ENCODE measurements around the gene AOC1. TPM values are rescaled to one million over a fixed set of nuclear protein-coding genes. Genes with fewer than 3 reads are reported as not detected.

Gene AOC1
- total RNA-seq, 1 donor = not detected

- TF ChIP-seq, protein P1, sequence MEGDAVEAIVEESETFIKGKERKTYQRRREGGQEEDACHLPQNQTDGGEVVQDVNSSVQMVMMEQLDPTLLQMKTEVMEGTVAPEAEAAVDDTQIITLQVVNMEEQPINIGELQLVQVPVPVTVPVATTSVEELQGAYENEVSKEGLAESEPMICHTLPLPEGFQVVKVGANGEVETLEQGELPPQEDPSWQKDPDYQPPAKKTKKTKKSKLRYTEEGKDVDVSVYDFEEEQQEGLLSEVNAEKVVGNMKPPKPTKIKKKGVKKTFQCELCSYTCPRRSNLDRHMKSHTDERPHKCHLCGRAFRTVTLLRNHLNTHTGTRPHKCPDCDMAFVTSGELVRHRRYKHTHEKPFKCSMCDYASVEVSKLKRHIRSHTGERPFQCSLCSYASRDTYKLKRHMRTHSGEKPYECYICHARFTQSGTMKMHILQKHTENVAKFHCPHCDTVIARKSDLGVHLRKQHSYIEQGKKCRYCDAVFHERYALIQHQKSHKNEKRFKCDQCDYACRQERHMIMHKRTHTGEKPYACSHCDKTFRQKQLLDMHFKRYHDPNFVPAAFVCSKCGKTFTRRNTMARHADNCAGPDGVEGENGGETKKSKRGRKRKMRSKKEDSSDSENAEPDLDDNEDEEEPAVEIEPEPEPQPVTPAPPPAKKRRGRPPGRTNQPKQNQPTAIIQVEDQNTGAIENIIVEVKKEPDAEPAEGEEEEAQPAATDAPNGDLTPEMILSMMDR (IDR thresholded peaks at IDR 0.05; ENCODE audit: extremely low read depth, low read depth, low read length) = no peak
- no peak overlapping the region for H3K4me2 ChIP-seq (ENCODE audit: insufficient read depth, low read length)
Measured at GRCh38 chr7:150851492-150852370, 586 bp upstream of the AOC1 start.

DNA sequence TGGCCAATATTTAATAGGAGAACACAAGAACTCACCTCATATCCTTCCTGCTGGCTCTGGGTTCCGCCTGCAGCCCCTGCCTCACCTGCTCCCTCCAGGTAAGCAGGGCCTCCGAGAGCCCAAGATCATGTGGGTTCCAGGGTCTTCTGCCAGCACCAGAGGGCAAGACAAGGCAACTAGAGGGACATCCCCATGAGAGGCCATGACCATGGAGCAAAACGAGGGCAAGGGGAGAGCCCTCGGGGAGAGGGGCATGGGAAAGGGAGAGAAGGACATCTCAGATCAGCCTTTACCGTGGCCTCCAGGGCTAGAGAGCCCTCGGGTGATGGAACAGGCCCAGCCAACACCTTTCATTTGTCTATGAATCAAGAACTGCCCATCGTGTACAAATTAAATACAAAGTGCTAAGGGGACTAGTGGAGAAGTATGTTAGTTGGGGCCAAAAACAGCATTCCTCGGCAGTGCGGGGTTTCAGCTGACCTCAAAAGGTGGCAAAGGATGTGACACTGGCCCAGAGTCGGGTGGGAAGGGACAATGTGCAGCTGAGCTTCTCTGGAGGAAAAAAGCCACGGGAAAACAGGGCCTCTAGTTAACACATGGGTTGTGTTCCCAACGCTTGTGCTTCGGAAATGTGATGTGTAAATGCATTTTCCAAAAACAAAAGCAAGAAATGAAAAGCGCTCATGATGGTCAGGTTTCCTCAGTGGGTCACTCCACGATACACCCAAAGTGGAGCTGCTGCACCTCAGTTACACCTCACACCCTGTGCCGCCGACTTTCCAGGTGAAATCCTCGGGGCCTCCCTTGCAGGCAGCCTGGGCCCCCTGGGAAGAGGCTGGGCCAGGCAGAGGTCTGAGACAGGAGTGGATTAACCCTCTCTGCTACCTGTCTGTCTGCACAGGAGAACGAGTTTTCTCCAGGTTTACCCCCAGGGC lies 2.0 kb downstream of the AOC1 start:
- Histone ChIP-seq H3K27ac (ENCODE audit: low read depth, low read length) (no peak overlapping the region), H4K20me1 (ENCODE audit: insufficient read depth, low read length) (no peaks in the 10 kb centered on the region), H3K4me1 (ENCODE audit: insufficient read depth, low read length) (no peaks in the 10 kb centered on the region), H3K4me3 (ENCODE audit: insufficient read depth, low read length) (no peak overlapping the region), H2AFZ (ENCODE audit: low read length) (no peak overlapping the region), H3K4me2 (ENCODE audit: insufficient read depth, low read length) (no peak overlapping the region), H3K36me3 (ENCODE audit: insufficient read depth, low read length) (no peaks in the 10 kb centered on the region), H3K27me3 (ENCODE audit: insufficient read depth, low read length) (no peaks in the 10 kb centered on the region), H3K9me3 (ENCODE audit: low read depth, low read length) (no peaks in the 10 kb centered on the region), H3K79me2 (ENCODE audit: insufficient read depth, low read length) (no peaks in the 10 kb centered on the region)
- TF ChIP-seq, protein P1 (IDR thresholded peaks at IDR 0.05; ENCODE audit: extremely low read depth, low read depth, low read length) = no peak
- DNase-seq (ENCODE audit: insufficient read length, low spot score, missing footprints) = no peak

More at GRCh38 chr7:150851492-150852370, 586 bp upstream of the AOC1 start:
- DNase-seq (ENCODE audit: insufficient read length, low spot score, missing footprints) = no peak
- Histone ChIP-seq H3K27ac (ENCODE audit: low read depth, low read length) (no peak overlapping the region), H3K27me3 (ENCODE audit: insufficient read depth, low read length) (no peaks in the 10 kb centered on the region), H3K9me3 (ENCODE audit: low read depth, low read length) (no peaks in the 10 kb centered on the region), H3K4me1 (ENCODE audit: insufficient read depth, low read length) (no peaks in the 10 kb centered on the region), H3K36me3 (ENCODE audit: insufficient read depth, low read length) (no peaks in the 10 kb centered on the region), H2AFZ (ENCODE audit: low read length) (no peak overlapping the region), H3K4me3 (ENCODE audit: insufficient read depth, low read length) (no peak overlapping the region), H3K79me2 (ENCODE audit: insufficient read depth, low read length) (no peaks in the 10 kb centered on the region), H4K20me1 (ENCODE audit: insufficient read depth, low read length) (no peaks in the 10 kb centered on the region)

- Histone ChIP-seq H3K27me3 (ENCODE audit: insufficient read depth, low read length) (no peaks in the 10 kb centered on the region), H3K36me3 (ENCODE audit: insufficient read depth, low read length) (no peaks in the 10 kb centered on the region), H3K4me3 (ENCODE audit: insufficient read depth, low read length) (no peak overlapping the region), H3K79me2 (ENCODE audit: insufficient read depth, low read length) (no peaks in the 10 kb centered on the region), H3K4me1 (ENCODE audit: insufficient read depth, low read length) (no peaks in the 10 kb centered on the region), H4K20me1 (ENCODE audit: insufficient read depth, low read length) (no peaks in the 10 kb centered on the region), H3K4me2 (ENCODE audit: insufficient read depth, low read length) (no peak overlapping the region), H3K9me3 (ENCODE audit: low read depth, low read length) (no peaks in the 10 kb centered on the region), H3K27ac (ENCODE audit: low read depth, low read length) (no peak overlapping the region), H2AFZ (ENCODE audit: low read length) (no peak overlapping the region)
- DNase-seq (ENCODE audit: insufficient read length, low spot score, missing footprints) = no peak
- TF ChIP-seq, protein P1 (IDR thresholded peaks at IDR 0.05; ENCODE audit: extremely low read depth, low read depth, low read length) = no peak
Measured at GRCh38 chr7:150855046-150855445, 2.7 kb downstream of the AOC1 start.

Data from osteoblast (primary cell).